Transverse colon (tissue), 4 donors: ENCODE results near the gene TMEM163. TPM values are rescaled to one million over a fixed set of nuclear protein-coding genes. Genes with fewer than 3 reads are reported as not detected.

ENCODE experiments used
- DNase-seq: peaks from one replicate; pipeline ENCODE4 v3.0.0-alpha.2; 2019
- H3K27ac ChIP-seq, 4 donors: fragments of 200-600 bp; sonication (generic); 2 replicates each; pipeline ENCODE4 v1.5.1; 2016 to 2018; ENCODE audit warnings: inconsistent platforms in 4 of 4
- H3K27me3 ChIP-seq: fragments of 200-600 bp; sonication (generic); 2 replicates; pipeline ENCODE4 v1.5.1; 2017; ENCODE audit warnings: inconsistent platforms
- H3K36me3 ChIP-seq, 4 donors: fragments of 200-600 bp; sonication (generic); 2 replicates each; pipeline ENCODE4 v1.5.1; 2017 to 2019; ENCODE audit warnings: inconsistent platforms in 4 of 4
- H3K4me1 ChIP-seq, 4 donors: fragments of 200-600 bp; sonication (generic); 2 replicates each; pipeline ENCODE4 v1.5.1; 2017 to 2020; ENCODE audit warnings: inconsistent platforms in 4 of 4
- H3K4me3 ChIP-seq, 4 donors: fragments of 200-600 bp; sonication (generic); 1 replicate in 1 of 4; 2 replicates in 3 of 4; pipeline versions ENCODE4 v1.5.1 to v1.6.1; 2017 to 2019; ENCODE audit warnings: inconsistent platforms in 4 of 4
- H3K9me3 ChIP-seq, 2 donors: fragments of 200-600 bp; sonication (generic); 2 replicates each; pipeline ENCODE4 v1.5.1; 2017 to 2019; ENCODE audit warnings: inconsistent platforms in 2 of 2
- EP300 ChIP-seq: sonication (generic); formaldehyde crosslinking; IDR thresholded peaks from one replicate; pipeline ENCODE4 v1.6.1; 2017; ENCODE audit warnings: antibody characterized with exemption, low read depth
- POLR2A ChIP-seq: fragments of 450-650 bp; IDR thresholded peaks from one replicate; pipeline ENCODE4 v1.6.1; 2016; ENCODE audit warnings: antibody characterized with exemption, mild to moderate bottlenecking, moderate library complexity
- POLR2AphosphoS5 ChIP-seq, 3 donors: sonication (generic); formaldehyde crosslinking; IDR thresholded peaks; one replicate each; pipeline ENCODE4 v1.6.1; 2016; ENCODE audit warnings: antibody characterized with exemption in 3 of 3
- WGBS, 2 donors: methylation state at CpG; one replicate each; pipeline ENCODE4 v1.1.5; 2018; ENCODE audit warnings: low coverage in 1 of 2; 5-methylcytosine and 5-hydroxymethylcytosine counted together
- in situ Hi-C, 4 donors: fragments of 200-750 bp; cut with MboI; loops; one replicate each; pipeline versions ENCODE4 v1.15.0 to v1.15.1; 2017; ENCODE audit warnings: low sequenced_read_pairs in 3 of 4, low pct_ligation_motif_present in 1 of 4, low pct_unique_long_range_greater_than_20kb in 1 of 4
- intact Hi-C: fragments of 100-400 bp; cut with DNase I; formaldehyde crosslinking; loops from one replicate; pipeline ENCODE4 v1.15.1; 2023; ENCODE audit warnings: low total_unique reads
- total RNA-seq, 4 donors: library from RNA; depleted of rRNA; stranded (reverse); fragments of >200 nt; gene quantifications; one replicate each; pipeline ENCODE4 v1.1.0, GENCODE V29; 2016
- TF ChIP-seq, protein P1 (sequence below), 5 experiments: fragments of 200-600 bp in 3 of 5; fragments of 450-650 bp in 2 of 5; sonication (generic) in 3 of 5; IDR thresholded peaks; 1 replicate in 2 of 5; 2 replicates in 3 of 5; pipeline ENCODE4 v1.5.1; 2016 to 2017; ENCODE audit warnings: antibody characterized with exemption in 5 of 5, inconsistent platforms in 3 of 5, mild to moderate bottlenecking in 2 of 5, moderate library complexity in 1 of 5

TMEM163 gene
- total RNA-seq, 4 donors from 2014 or later = 0.48 TPM; not detected in 3

DNA sequence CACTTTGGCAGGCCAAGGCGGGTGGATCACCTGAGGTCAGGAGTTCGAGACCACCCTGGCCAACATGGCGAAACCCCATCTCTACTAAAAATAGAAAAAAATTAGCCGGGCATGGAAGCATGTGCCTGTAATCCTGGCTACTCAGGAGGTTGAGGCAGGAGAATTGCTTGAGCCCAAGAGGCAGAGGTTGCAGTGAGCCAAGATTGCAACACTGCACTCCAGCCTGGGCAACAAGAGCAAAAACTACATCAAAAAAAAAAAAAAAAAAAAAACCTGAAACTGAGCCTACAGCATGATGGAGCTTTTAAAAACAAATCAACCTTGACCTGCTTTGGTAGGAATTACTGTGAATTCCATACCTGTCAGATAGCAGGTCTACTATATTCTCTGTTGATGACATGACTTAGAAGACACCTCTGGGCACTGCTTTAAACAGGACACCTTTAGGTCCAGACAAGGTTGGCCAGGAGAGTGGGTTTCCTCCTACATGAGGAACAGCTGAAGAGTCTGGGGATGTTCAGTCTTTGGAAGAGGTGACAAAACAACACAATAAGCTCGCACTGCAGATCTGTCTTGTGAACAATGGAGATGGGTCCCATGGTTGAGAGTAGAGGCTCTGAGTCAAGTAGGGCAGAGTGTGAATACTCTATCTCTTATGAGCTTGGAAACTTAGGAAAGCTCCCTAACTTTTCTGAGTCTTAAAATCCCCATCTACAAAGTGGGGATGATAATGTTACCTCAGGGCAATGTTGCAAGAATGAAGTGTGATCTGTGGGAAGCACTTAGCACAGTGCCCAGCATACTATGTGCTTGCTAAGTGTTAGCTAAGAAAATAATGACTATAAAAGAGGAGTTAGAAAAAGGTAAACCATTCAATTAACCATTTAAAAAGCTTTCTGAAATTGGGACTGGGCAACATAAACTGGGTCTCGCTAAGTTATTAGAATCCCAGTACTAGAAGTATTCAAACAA lies 25.2 kb downstream of the TMEM163 start:
- intact Hi-C loops = no loop called here
- Histone ChIP-seq H3K9me3 (no peaks in the 10 kb centered on the region), H3K4me1 (no peaks in the 10 kb centered on the region), H3K4me3 (no peak overlapping the region), H3K27me3 (no peaks in the 10 kb centered on the region), H3K36me3 (no peaks in the 10 kb centered on the region), H3K27ac (no peak overlapping the region)
- no peak for DNase-seq
- in situ Hi-C loops = no loop called here
- 73 to 91% methylated on average over 3 to 6 of the region's 6 CpGs for WGBS, 2 donors
- TF ChIP-seq EP300 (no peak), POLR2AphosphoS5 (IDR thresholded peaks at IDR 0.05) (no peak), POLR2A (no peak)
- TF ChIP-seq, protein P1, sequence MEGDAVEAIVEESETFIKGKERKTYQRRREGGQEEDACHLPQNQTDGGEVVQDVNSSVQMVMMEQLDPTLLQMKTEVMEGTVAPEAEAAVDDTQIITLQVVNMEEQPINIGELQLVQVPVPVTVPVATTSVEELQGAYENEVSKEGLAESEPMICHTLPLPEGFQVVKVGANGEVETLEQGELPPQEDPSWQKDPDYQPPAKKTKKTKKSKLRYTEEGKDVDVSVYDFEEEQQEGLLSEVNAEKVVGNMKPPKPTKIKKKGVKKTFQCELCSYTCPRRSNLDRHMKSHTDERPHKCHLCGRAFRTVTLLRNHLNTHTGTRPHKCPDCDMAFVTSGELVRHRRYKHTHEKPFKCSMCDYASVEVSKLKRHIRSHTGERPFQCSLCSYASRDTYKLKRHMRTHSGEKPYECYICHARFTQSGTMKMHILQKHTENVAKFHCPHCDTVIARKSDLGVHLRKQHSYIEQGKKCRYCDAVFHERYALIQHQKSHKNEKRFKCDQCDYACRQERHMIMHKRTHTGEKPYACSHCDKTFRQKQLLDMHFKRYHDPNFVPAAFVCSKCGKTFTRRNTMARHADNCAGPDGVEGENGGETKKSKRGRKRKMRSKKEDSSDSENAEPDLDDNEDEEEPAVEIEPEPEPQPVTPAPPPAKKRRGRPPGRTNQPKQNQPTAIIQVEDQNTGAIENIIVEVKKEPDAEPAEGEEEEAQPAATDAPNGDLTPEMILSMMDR (IDR thresholded peaks at IDR 0.05) = no peak

- in situ Hi-C loops (no loop called here), intact Hi-C loops (no loop called here)
- TF ChIP-seq POLR2AphosphoS5 (IDR thresholded peaks at IDR 0.05) (no peak), EP300 (no peak)
- Histone ChIP-seq H3K4me1 (no peaks in the 10 kb centered on the region), H3K4me3 (no peak overlapping the region), H3K27me3 (no peaks in the 10 kb centered on the region), H3K9me3 (no peaks in the 10 kb centered on the region), H3K27ac (no peak overlapping the region), H3K36me3 (no peaks in the 10 kb centered on the region)
- 33 to 60% methylated on average over 1 to 5 of the region's 5 CpGs for WGBS, 2 donors
- DNase-seq = no peak
Measured at GRCh38 chr2:134692499-134692898, 26.3 kb downstream of the TMEM163 start.

DNA sequence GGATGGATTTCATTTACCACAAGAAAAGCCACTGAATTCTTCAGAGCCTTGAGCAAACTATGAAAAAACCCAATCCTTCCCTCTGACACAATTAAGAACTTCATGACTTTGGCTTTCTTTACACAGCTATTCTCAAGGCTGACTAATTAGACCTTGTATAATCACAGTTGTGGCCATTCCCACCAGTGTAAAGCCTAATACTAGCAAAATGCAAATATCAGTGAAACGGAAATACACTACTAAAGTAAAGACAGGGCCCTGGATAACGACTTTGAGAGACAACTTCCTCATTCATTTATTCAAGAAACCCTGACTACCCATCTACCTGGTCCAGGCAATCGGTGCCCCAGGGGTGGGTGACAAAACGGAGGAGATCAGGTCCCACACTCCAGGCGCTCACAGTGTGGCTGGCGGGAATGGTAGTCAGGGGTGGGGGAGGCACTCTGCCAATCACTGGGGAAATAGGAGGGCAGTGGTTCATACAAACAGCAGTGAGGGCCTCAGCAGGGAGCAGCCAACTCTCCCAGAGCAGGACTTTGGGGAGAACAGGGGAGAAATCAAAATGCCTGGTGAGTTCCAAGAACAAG lies 28.1 kb downstream of the TMEM163 start:
- DNase-seq = no peak
- WGBS, 2 donors = 71 to 86% methylated on average over 6 of the region's 6 CpGs
- Histone ChIP-seq H3K36me3 (no peaks in the 10 kb centered on the region), H3K9me3 (no peaks in the 10 kb centered on the region), H3K4me3 (no peak overlapping the region), H3K27ac (no peak overlapping the region), H3K4me1 (no peaks in the 10 kb centered on the region), H3K27me3 (no peaks in the 10 kb centered on the region)
- in situ Hi-C loops = no loop called here
- intact Hi-C loops = no loop called here
- TF ChIP-seq, protein P1 (IDR thresholded peaks at IDR 0.05) = no peak
- TF ChIP-seq EP300 = no peak
- no peak for TF ChIP-seq POLR2AphosphoS5 (IDR thresholded peaks at IDR 0.05)
- no peak for TF ChIP-seq POLR2A

GRCh38 chr2:134689315-134689714 lies 29.5 kb downstream of the TMEM163 start:
- WGBS, 2 donors = 43 to 82% methylated on average over 1 to 3 of the region's 3 CpGs
- H3K4me1 ChIP-seq = no peaks in the 10 kb centered on the region
- in situ Hi-C loops (no loop called here), intact Hi-C loops (no loop called here)
- no peak overlapping the region for H3K4me3 ChIP-seq
- H3K27me3 ChIP-seq = no peaks in the 10 kb centered on the region
- TF ChIP-seq, protein P1 (IDR thresholded peaks at IDR 0.05) = no peak
- TF ChIP-seq POLR2A (no peak), POLR2AphosphoS5 (IDR thresholded peaks at IDR 0.05) (no peak), EP300 (no peak)
- no peak for DNase-seq
- H3K36me3 ChIP-seq = no peaks in the 10 kb centered on the region
- no peaks in the 10 kb centered on the region for H3K9me3 ChIP-seq
- H3K27ac ChIP-seq = no peak overlapping the region
